Stimulated activated CD8-positive, alpha-beta memory T cell treated with anti-CD3 and anti-CD28 coated beads, Interleukin-12 subunit alpha, Interleukin-12 subunit beta, amount 100 ng/mL, for 4 hours (primary cell): ENCODE data around the gene DDX52.

ENCODE experiments used
- DNase-seq: peaks from one replicate; pipeline ENCODE4 v3.0.0-alpha.2; 2020; ENCODE audit warnings: low read depth

The DDX52 gene

DNA sequence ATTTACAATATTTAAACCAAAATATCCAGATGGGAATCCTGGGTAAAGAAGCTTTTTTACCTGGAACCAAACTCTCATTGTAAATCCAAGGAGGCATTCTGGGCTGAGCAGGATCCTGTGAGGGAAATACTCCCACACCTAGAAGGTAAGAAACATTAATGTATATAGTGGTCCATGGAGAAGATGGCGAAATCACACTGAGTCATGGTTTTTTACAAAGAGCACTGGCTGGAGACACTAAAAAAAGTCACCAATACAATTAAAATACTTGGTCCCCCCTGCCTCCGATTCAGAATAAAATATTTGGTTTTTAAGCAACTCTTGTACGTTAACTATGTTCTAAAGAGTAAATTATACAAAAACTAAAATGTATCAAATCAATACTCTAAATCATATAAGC, 67.0 kb downstream of the DDX52 start:
- DNase-seq: no peak

DNA sequence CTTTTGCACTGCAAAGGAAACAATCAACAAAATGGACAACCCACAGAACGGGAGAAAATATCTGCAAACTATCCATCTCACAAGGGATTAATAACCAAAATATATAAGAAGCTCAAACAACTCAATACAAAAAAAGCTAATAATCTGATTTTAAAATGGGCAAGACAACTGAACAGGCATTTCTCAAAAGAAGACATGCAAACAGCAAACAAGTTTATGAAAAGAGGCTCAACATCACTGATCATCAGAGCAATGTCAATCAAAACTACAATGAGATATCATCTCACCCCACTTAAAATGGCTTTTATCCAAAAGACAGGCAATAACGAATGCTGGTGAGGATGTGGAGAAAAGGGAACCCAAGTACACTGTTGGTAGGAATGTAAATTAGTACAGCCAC, 68.8 kb downstream of the DDX52 start:
- DNase-seq: no peak

DNA sequence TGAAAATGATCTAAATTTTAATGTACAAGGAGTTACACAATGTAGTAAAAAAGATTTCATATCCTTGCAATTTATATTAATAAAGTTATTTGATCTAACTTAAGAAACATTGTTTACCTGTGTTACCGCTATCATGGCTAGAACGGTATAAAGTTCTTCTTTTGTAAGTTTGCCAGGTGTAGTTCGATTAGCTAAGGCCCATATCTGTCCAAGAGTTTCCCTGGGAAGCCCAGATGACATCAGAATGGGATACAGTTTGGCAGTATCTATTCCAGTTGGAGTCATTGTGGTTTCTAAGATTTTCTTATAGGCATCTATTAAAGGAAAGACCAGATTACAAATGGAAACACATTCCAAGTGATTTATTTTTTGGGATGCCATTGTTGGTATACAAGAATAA, 71.6 kb downstream of the DDX52 start:
- no peak for DNase-seq

DNA sequence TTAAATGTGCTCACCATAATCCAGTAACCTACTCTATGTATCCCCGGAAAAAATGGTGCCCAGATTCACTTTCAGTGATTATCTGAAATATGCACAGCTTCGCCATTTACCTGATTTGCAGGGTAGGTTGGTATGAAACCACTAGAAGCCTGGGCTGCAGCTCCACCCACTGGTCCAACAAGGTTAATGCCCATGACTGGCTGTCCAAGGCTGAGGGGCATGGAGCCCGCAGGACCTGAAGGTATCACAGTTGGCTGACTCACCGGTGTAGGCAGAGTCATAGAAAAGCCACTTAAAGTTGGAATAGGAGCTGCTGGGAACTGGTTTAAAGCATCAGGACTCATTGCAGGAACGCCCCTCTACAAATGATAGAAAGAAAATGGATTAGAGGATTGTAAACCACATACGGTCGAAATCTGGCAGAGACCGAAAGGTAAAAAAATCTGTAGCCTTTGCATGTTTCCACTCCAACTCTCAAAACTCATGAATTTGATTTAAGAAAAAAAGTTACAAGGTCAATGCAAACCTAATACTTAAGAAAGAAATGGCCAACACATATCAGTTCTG, 72.6 kb downstream of the DDX52 start:
- no peak for DNase-seq

DNA sequence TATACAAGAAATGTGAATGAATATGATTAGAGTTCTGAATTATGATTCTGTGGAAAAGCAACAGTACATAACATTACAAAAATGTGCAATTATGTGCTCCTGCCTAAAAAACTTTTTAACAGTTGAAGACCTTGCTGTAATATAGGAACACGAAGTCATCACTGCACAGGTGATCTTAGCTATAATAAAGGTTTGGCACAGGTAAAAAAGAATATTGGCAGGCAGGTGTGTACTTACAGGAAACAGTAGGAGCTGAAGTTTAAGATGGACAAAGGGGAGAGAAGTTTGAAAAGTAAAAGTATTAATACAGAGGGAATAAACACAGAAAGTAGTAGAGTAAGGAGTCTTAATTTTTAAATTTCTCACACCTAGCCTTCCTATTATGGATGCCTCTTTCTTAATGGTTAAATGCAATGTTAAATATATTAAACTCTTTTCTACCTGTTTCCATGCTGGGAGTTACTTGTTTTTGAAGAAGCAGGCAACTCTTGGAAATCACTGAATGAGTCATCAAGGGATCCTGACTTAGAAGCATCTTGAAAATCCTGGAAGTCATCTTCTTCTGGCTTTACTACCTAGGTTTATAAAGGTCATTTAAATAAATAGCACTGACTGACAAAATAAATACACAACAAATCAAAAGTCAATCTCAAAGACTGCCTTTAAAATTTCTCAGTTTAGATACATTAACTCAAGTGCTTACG, 74.7 kb downstream of the DDX52 start:
- no peak for DNase-seq

DNA sequence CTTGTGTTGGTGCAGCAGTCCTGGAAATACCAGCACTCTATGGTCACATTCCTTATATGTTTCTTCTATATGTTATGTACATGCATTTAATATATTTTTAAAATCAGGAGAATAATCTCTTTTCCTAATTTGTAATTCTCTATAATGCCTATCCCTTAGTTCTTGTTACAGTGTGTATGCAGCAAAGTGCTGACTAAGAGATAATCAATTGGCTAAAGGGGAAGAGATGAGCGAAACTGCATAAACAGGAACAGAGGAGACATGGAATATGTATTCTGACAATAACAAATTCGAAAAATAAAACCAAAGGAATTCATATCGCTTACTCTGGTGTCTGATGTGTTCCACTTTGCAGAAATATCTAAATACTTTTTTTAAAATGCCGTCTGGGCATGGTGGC, 75.7 kb downstream of the DDX52 start:
- DNase-seq: no peak

DNA sequence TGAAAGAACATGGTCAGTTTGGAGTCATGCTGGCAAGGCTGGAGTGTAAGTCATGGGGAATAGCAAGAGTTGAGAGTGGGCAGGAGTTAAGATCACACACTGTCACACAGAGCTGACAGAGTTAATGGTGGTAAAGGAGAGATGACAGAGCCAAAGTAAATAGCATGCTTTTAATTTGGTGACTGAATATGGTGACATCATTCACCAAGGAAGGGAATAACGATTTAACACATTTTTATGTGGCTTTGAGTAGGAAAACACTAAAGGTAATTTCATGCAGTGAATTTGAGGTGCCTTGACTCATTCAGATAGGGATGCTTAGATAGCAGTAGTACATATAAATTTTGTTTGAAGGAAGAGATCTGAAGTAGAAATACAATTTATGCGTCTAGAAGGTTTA, 76.1 kb downstream of the DDX52 start:
- DNase-seq: no peak

DNA sequence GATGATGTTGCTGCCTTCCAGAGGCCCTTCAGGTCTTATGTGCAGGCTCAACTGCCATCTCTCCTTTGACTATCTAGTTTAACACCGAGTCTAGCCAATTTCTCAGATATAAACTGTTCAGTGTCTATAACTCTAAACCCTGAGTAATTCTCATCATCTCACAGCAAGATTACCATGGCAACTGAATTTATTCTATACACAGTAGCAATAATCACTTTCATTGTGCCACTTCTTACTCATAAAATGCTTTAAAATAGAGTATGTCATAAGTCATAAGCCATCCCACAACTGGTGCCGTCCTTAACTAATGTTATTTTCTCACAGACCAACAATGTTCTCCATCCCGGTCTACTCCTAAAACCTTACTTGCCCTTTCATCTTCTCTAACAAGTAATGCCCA, 79.0 kb downstream of the DDX52 start:
- no peak for DNase-seq

DNA sequence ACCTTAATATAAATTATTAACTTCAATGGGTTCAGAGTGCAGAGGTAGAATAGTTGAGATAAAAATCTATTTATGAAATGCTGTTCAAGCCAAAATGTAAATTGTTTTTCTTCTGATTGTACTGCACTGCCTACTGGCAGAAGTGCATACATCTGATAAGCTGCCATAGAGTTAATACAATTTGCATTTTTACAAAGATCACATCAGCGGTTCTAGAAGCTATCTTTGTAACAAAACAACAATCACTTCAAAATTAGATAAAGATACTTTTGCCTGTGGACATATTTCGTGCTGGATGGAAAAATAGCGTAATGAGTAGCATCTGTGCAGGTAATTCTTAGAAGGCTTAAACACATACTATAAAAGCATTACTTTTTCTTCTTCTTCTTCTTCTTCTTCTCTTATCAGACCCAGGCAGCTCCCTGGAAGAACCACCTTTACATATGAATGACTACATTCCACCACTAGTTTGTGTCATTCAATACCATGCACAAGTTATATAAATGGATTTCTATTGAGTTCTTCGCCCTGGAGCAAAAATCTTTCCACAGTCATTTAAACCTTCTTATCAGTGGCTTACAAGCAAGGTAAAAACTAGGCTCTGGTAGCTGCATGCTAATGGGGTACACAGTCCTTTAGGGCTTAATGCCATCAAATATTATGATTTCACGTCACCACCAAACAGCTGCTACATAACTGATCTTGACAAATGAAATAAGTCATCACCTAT, 81.1 kb downstream of the DDX52 start:
- DNase-seq: no peak
